ENCODE results near the gene ARPP21. TPM values are rescaled to one million over a fixed set of nuclear protein-coding genes. Genes with fewer than 3 reads are reported as not detected.
A peak's percentile ranks its signal among the peaks of the same experiment; 100 is the strongest.

Gene ARPP21
- polyA plus RNA-seq, 1 of the 3 experiments (the other 2 are of a cell fraction), result 1.6 TPM

DNA sequence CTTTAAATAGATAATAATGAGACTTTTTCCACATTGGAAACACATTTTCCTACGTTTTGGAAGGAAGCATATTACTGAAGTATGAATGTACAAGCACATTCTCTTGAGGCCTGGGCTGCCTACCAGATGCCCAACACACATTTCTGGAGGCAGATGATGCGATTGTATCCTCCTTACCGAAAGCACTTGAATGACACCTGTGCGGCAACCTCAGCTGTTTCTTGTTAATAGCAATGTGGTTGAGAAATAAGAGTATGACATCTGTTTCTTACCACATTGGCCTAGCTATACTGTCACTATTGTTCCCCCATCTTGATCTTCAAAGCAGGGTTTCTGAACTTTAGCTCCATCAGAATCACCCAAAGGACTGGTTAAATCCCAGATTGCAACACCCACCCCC is 84.8 kb downstream of the ARPP21 start:
- peaks cover 6 to 8% of the 10 kb centered on the region in 2 experiments; a peak in 3 of 4 replicates for H3K4me1 ChIP-seq (ENCODE audit: control insufficient read depth in 1 of 2, insufficient read depth in 2 of 2, low read depth in 1 of 2, low read length in 1 of 2)
- H3K4me3 ChIP-seq (ENCODE audit: low read depth in 2 of 2, low read length in 1 of 2), result no peak overlapping the region
- no peaks in the 10 kb centered on the region for H4K20me1 ChIP-seq (ENCODE audit: insufficient read depth)
- H3K27me3 ChIP-seq (ENCODE audit: insufficient read depth), result no peaks in the 10 kb centered on the region
- no peak for TF ChIP-seq NFIC (IDR thresholded peaks at IDR 0.05; ENCODE audit: borderline replicate concordance)
- no peak for TF ChIP-seq MEF2A (IDR thresholded peaks at IDR 0.05; ENCODE audit: borderline replicate concordance, low read depth)
- peak; percentile 19; the same call in 1 of the 2 replicates for TF ChIP-seq TCF12 (IDR thresholded peaks at IDR 0.05)
- H3K27ac ChIP-seq (ENCODE audit: low read depth in 2 of 2, low read length in 1 of 2), result no peak overlapping the region
- no peak overlapping the region for H2AFZ ChIP-seq (ENCODE audit: low read depth)
- H3K79me2 ChIP-seq (ENCODE audit: insufficient read depth), result no peaks in the 10 kb centered on the region
- ChIA-PET POLR2A (no interaction called here), CTCF (interaction anchor here (0.7 kb wide), 1 partner anchor 91 kb away, joined by 3 read pairs; no protein-coding TSS in a partner anchor)
- no peak overlapping the region for H3K4me2 ChIP-seq
- WGBS (ENCODE audit: low lambda C conversion rate), result 77% methylated on average over 4 of the region's 4 CpGs
- no peak for DNase-seq
- H3K9ac ChIP-seq, result no peak overlapping the region
- no peaks in the 10 kb centered on the region for H3K9me3 ChIP-seq
- no peaks in the 10 kb centered on the region for H3K36me3 ChIP-seq (replicated peaks in 1 of 2; ENCODE audit: control insufficient read depth in 1 of 2, insufficient read depth in 2 of 2, low read length in 1 of 2)
- no peaks in the 10 kb centered on the region for H3K9me2 ChIP-seq
- no peaks in the 10 kb centered on the region for H3F3A ChIP-seq (replicated peaks; ENCODE audit: insufficient read depth)

DNA sequence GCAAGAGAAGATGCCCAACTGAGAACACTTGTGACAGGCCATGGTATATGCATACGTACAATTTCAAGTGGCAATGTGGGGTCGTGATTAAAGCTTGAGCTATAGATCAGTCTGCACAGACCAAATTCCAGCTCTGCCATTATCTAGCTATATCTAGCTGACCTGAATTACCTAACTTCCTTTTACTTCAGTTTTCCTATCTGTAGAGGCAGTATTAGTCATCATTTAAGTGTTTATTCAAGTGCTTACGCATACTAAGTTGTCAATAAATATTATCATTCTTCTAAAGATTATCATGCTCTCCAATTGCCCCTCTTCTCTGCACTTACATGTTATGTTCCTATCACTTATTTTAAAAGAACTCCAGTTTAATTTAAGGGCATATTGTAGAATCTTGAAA is 87.9 kb downstream of the ARPP21 start:
- ChIA-PET CTCF (interaction anchor here (1.0 kb wide), 1 partner anchor 9 kb away, joined by 3 read pairs; no protein-coding TSS in a partner anchor), POLR2A (no interaction called here)
- no peak for TF ChIP-seq RCOR1 (IDR thresholded peaks at IDR 0.05; ENCODE audit: low read length)
- TF ChIP-seq TEAD4 (IDR thresholded peaks at IDR 0.05; ENCODE audit: borderline replicate concordance, insufficient read depth), result no peak
- DNase-seq, result no peak
- H3K27ac ChIP-seq (ENCODE audit: low read depth in 2 of 2, low read length in 1 of 2), result no peak overlapping the region
- H3K36me3 ChIP-seq (replicated peaks in 1 of 2; ENCODE audit: control insufficient read depth in 1 of 2, insufficient read depth in 2 of 2, low read length in 1 of 2), result no peaks in the 10 kb centered on the region
- no peaks in the 10 kb centered on the region for H4K20me1 ChIP-seq (ENCODE audit: insufficient read depth)
- 68% methylated on average over 3 of the region's 3 CpGs for WGBS (ENCODE audit: low lambda C conversion rate)
- H3K9me2 ChIP-seq, result no peaks in the 10 kb centered on the region
- no peaks in the 10 kb centered on the region for H3K27me3 ChIP-seq (ENCODE audit: insufficient read depth)
- no peak overlapping the region for H3K4me2 ChIP-seq
- H3K9ac ChIP-seq, result no peak overlapping the region
- H3K4me1 ChIP-seq (ENCODE audit: control insufficient read depth in 1 of 2, insufficient read depth in 2 of 2, low read depth in 1 of 2, low read length in 1 of 2), result peaks cover 3 to 6% of the 10 kb centered on the region in 2 experiments; a peak in 3 of 4 replicates
- no peaks in the 10 kb centered on the region for H3K79me2 ChIP-seq (ENCODE audit: insufficient read depth)
- H2AFZ ChIP-seq (ENCODE audit: low read depth), result no peak overlapping the region
- H3K9me3 ChIP-seq, result no peaks in the 10 kb centered on the region
- no peak overlapping the region for H3K4me3 ChIP-seq (ENCODE audit: low read depth in 2 of 2, low read length in 1 of 2)
- H3F3A ChIP-seq (replicated peaks; ENCODE audit: insufficient read depth), result no peaks in the 10 kb centered on the region

DNA sequence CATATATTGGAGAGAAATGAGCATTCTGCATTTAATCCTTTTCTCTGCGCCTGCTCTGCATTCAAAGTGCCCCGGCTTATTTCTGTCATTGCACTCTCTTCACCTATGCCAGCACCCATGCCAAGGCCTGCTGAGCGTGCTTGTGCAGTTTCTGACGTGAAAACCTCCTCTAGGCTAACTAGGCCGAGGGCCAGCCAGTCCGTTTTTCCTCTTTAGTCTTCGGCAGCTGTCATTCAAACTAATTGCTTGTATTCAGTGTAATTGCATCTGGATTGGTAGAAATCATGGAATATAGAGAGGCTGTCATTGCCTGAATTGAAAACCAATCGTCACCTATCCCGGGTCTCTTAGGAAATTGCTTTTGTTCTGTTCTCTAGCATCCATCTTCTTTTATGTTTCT is 94.0 kb downstream of the ARPP21 start:
- ChIA-PET POLR2A (no interaction called here), CTCF (no interaction called here)
- no peaks in the 10 kb centered on the region for H3F3A ChIP-seq (replicated peaks; ENCODE audit: insufficient read depth)
- H3K4me2 ChIP-seq, result no peak overlapping the region
- H3K36me3 ChIP-seq (replicated peaks in 1 of 2; ENCODE audit: control insufficient read depth in 1 of 2, insufficient read depth in 2 of 2, low read length in 1 of 2), result no peaks in the 10 kb centered on the region
- DNase-seq, result no peak
- no peaks in the 10 kb centered on the region for H3K79me2 ChIP-seq (ENCODE audit: insufficient read depth)
- 75% methylated on average over 9 of the region's 9 CpGs for WGBS (ENCODE audit: low lambda C conversion rate)
- TF ChIP-seq YY1 (IDR thresholded peaks at IDR 0.05; ENCODE audit: low read depth), result no peak
- no peak for TF ChIP-seq NFIC (IDR thresholded peaks at IDR 0.05; ENCODE audit: borderline replicate concordance)
- no peak for TF ChIP-seq GABPA (IDR thresholded peaks at IDR 0.05; ENCODE audit: low read depth)
- no peak for TF ChIP-seq FOXM1 (IDR thresholded peaks at IDR 0.05; ENCODE audit: low read depth)
- no peak for TF ChIP-seq GATA2 (CRISPR knock-in tag; IDR thresholded peaks at IDR 0.05)
- TF ChIP-seq CHD2 (IDR thresholded peaks at IDR 0.05; ENCODE audit: low read length, partially characterized antibody), result no peak
- TF ChIP-seq, protein P1, sequence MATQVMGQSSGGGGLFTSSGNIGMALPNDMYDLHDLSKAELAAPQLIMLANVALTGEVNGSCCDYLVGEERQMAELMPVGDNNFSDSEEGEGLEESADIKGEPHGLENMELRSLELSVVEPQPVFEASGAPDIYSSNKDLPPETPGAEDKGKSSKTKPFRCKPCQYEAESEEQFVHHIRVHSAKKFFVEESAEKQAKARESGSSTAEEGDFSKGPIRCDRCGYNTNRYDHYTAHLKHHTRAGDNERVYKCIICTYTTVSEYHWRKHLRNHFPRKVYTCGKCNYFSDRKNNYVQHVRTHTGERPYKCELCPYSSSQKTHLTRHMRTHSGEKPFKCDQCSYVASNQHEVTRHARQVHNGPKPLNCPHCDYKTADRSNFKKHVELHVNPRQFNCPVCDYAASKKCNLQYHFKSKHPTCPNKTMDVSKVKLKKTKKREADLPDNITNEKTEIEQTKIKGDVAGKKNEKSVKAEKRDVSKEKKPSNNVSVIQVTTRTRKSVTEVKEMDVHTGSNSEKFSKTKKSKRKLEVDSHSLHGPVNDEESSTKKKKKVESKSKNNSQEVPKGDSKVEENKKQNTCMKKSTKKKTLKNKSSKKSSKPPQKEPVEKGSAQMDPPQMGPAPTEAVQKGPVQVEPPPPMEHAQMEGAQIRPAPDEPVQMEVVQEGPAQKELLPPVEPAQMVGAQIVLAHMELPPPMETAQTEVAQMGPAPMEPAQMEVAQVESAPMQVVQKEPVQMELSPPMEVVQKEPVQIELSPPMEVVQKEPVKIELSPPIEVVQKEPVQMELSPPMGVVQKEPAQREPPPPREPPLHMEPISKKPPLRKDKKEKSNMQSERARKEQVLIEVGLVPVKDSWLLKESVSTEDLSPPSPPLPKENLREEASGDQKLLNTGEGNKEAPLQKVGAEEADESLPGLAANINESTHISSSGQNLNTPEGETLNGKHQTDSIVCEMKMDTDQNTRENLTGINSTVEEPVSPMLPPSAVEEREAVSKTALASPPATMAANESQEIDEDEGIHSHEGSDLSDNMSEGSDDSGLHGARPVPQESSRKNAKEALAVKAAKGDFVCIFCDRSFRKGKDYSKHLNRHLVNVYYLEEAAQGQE (IDR thresholded peaks at IDR 0.05; ENCODE audit: low read depth, low read length), result no peak
- TF ChIP-seq EP300 (IDR thresholded peaks at IDR 0.05; ENCODE audit: borderline replicate concordance in 1 of 2, low read depth in 1 of 2, low read length in 1 of 2), result no peak
- TF ChIP-seq EZH2phosphoT487 (IDR thresholded peaks at IDR 0.05; ENCODE audit: borderline replicate concordance, low read depth), result no peak
- H2AFZ ChIP-seq (ENCODE audit: low read depth), result no peak overlapping the region
- no peaks in the 10 kb centered on the region; the same call in 1 of the 2 replicates for H4K20me1 ChIP-seq (ENCODE audit: insufficient read depth)
- no peak overlapping the region for H3K4me3 ChIP-seq (ENCODE audit: low read depth in 2 of 2, low read length in 1 of 2)
- no peaks in the 10 kb centered on the region for H3K9me3 ChIP-seq
- no peaks in the 10 kb centered on the region for H3K9me2 ChIP-seq
- H3K27me3 ChIP-seq (ENCODE audit: insufficient read depth), result no peaks in the 10 kb centered on the region
- no peak overlapping the region for H3K27ac ChIP-seq (ENCODE audit: low read depth in 2 of 2, low read length in 1 of 2)
- no peak overlapping the region for H3K9ac ChIP-seq
- H3K4me1 ChIP-seq (ENCODE audit: control insufficient read depth in 1 of 2, insufficient read depth in 2 of 2, low read depth in 1 of 2, low read length in 1 of 2), result no peaks in the 10 kb centered on the region; a peak in 1 of 4 replicates

Measured in SK-N-SH (cell line).